A549 (cell line): Measurements from ENCODE around the gene ADGRG6. TPM values are rescaled to one million over a fixed set of nuclear protein-coding genes. Genes with fewer than 3 reads are reported as not detected.

ENCODE experiments used
- ATAC-seq, 2 experiments: fragments of 200-7000 bp in 1 of 2; fragments of >200 bp in 1 of 2; cut with Nextera tagmentation in 1 of 2; cut with Tn5 transposase in 1 of 2; 3 replicates each; pipeline versions ENCODE4 v1.8.0 to v1.9.1; 2018 to 2020; ENCODE audit warnings: mild to moderate bottlenecking in 1 of 2, moderate library complexity in 1 of 2
- CTCF ChIA-PET: fragments of 300-600 bp; sonication (Branson Sonifier 250); formaldehyde crosslinking; extraction: SDS; loops from one replicate; lab custom pipeline; 2021; ENCODE audit warnings: antibody characterized with exemption, inconsistent platforms; lab: Yijun Ruan, JAX
- POLR2A ChIA-PET: fragments of 350-600 bp; formaldehyde crosslinking; extraction: SDS; loops from one replicate; lab custom pipeline; 2021; ENCODE audit warnings: antibody characterized with exemption, inconsistent platforms; lab: Yijun Ruan, JAX
- DNase-seq, 2 experiments: peaks; one replicate each; pipeline versions ENCODE4 v3.0.0 to v3.0.0-alpha.2; 2011 to 2016; ENCODE audit warnings: low read depth in 1 of 2, low spot score in 1 of 2
- FAIRE-seq: peaks from 2 replicates; lab custom pipeline; 2011; peaks lifted over from hg19 to GRCh38; lab: Jason Lieb, UNC
- H3K27ac ChIP-seq, 2 experiments: fragments of >200 bp; sonication (Bioruptor Twin); formaldehyde crosslinking; 3 replicates each; pipeline ENCODE4 v1.5.1; 2016 to 2017
- H3K4me1 ChIP-seq: fragments of >200 bp; sonication (Bioruptor Twin); formaldehyde crosslinking; 3 replicates; pipeline ENCODE4 v1.6.1; 2016
- H3K4me2 ChIP-seq: fragments of >200 bp; sonication (Bioruptor Twin); formaldehyde crosslinking; 3 replicates; pipeline ENCODE4 v1.6.1; 2016
- H3K4me3 ChIP-seq: fragments of >200 bp; sonication (Bioruptor Twin); formaldehyde crosslinking; 3 replicates; pipeline ENCODE4 v1.5.1; 2016
- H3K9me3 ChIP-seq: fragments of >200 bp; sonication (Bioruptor Twin); formaldehyde crosslinking; 3 replicates; pipeline ENCODE4 v1.6.1; 2016
- ATOH8 ChIP-seq: fragments of 250-450 bp; sonication (Bioruptor Pico); IDR thresholded peaks from 2 replicates; pipeline ENCODE4 v1.5.0; 2020; ENCODE audit warnings: low read depth, mild to moderate bottlenecking, moderate library complexity
- BCL3 ChIP-seq: fragments of >200 bp; sonication (Bioruptor Twin); formaldehyde crosslinking; IDR thresholded peaks from 3 replicates; pipeline ENCODE4 v1.6.1; 2016
- BHLHE40 ChIP-seq: IDR thresholded peaks from 2 replicates; pipeline ENCODE4 v1.6.1; 2012; ENCODE audit warnings: low read depth, low read length, inconsistent platforms
- CBX8 ChIP-seq: fragments of 200-600 bp; sonication (generic); IDR thresholded peaks from 2 replicates; pipeline ENCODE4 v1.6.1; 2016
- CEBPB ChIP-seq, 2 experiments: fragments of >200 bp in 1 of 2; sonication (Bioruptor Twin) in 1 of 2; formaldehyde crosslinking in 1 of 2; IDR thresholded peaks; 2 replicates each; pipeline ENCODE4 v1.6.1; 2012 to 2016
- CHD2 ChIP-seq: fragments of 150-350 bp; IDR thresholded peaks from 2 replicates; pipeline ENCODE4 v1.6.1; 2014; ENCODE audit warnings: low read length; ENCODE audit not compliant: partially characterized antibody
- EHF ChIP-seq: fragments of 250-450 bp; sonication (Bioruptor Pico); IDR thresholded peaks from 2 replicates; pipeline ENCODE4 v1.5.0; 2020; ENCODE audit warnings: mild to moderate bottlenecking
- EHMT2 ChIP-seq: fragments of 200-600 bp; sonication (generic); IDR thresholded peaks from 2 replicates; pipeline ENCODE4 v1.6.1; 2016; ENCODE audit warnings: antibody characterized with exemption, low read depth, mild to moderate bottlenecking, moderate library complexity
- FOSL2 ChIP-seq, 2 experiments: fragments of 450-650 bp in 1 of 2; fragments of >200 bp in 1 of 2; sonication (Bioruptor Twin) in 1 of 2; formaldehyde crosslinking; IDR thresholded peaks; 2 replicates each; pipeline versions ENCODE4 v1.5.0 to v1.6.1; 2016 to 2020; ENCODE audit warnings: mild to moderate bottlenecking in 1 of 2, moderate library complexity in 1 of 2
- FOXS1 ChIP-seq: fragments of 250-450 bp; sonication (Bioruptor Pico); IDR thresholded peaks from 2 replicates; pipeline ENCODE4 v1.5.0; 2020; ENCODE audit warnings: mild to moderate bottlenecking, moderate library complexity
- HES2 ChIP-seq: fragments of >200 bp; sonication (Bioruptor Twin); formaldehyde crosslinking; IDR thresholded peaks from 2 replicates; pipeline ENCODE4 v1.6.1; 2016
- HOXA7 ChIP-seq: fragments of 250-450 bp; sonication (Bioruptor Pico); IDR thresholded peaks from 2 replicates; pipeline ENCODE4 v1.5.0; 2020; ENCODE audit warnings: mild to moderate bottlenecking, moderate library complexity
- HOXB5 ChIP-seq: fragments of 250-450 bp; sonication (Bioruptor Pico); IDR thresholded peaks from 2 replicates; pipeline ENCODE4 v1.5.0; 2020; ENCODE audit warnings: mild to moderate bottlenecking, moderate library complexity
- JUNB ChIP-seq: fragments of >200 bp; sonication (Bioruptor Twin); formaldehyde crosslinking; IDR thresholded peaks from 2 replicates; pipeline ENCODE4 v1.6.1; 2016
- KDM1A ChIP-seq: fragments of 200-600 bp; sonication (generic); IDR thresholded peaks from 2 replicates; pipeline ENCODE4 v1.6.1; 2016; ENCODE audit warnings: low read depth, mild to moderate bottlenecking
- KDM5A ChIP-seq: fragments of 200-600 bp; sonication (generic); IDR thresholded peaks from 2 replicates; pipeline ENCODE4 v1.6.1; 2016; ENCODE audit warnings: antibody characterized with exemption, mild to moderate bottlenecking
- MAX ChIP-seq: IDR thresholded peaks from 2 replicates; pipeline ENCODE4 v1.6.1; 2012
- MAZ ChIP-seq: fragments of 150-350 bp; IDR thresholded peaks from 2 replicates; pipeline ENCODE4 v1.6.1; 2014; ENCODE audit warnings: antibody characterized with exemption, low read depth, low read length, borderline replicate concordance
- NFE2L2 ChIP-seq: fragments of 150-350 bp; conservative IDR thresholded peaks from 2 replicates; pipeline ENCODE4 v1.6.1; 2014; ENCODE audit warnings: low read length
- NPAS2 ChIP-seq: fragments of 250-450 bp; sonication (Bioruptor Pico); IDR thresholded peaks from 2 replicates; pipeline ENCODE4 v1.8.0; 2022; ENCODE audit warnings: mild to moderate bottlenecking, moderate library complexity, borderline replicate concordance
- POLR2A ChIP-seq: IDR thresholded peaks from 2 replicates; pipeline ENCODE4 v1.6.1; 2012; ENCODE audit warnings: mild to moderate bottlenecking, low read length
- POLR2AphosphoS2 ChIP-seq: conservative IDR thresholded peaks from 2 replicates; pipeline ENCODE4 v1.6.1; 2012; ENCODE audit warnings: low read length, improper control_type of control experiment, inconsistent platforms
- ZC3H11A ChIP-seq: fragments of 450-650 bp; IDR thresholded peaks from 2 replicates; pipeline ENCODE4 v1.6.1; 2014; ENCODE audit warnings: antibody characterized with exemption, mild to moderate bottlenecking
- ZFP36 ChIP-seq: fragments of 450-650 bp; IDR thresholded peaks from 2 replicates; pipeline ENCODE4 v1.6.1; 2014; ENCODE audit warnings: borderline replicate concordance; ENCODE audit not compliant: partially characterized antibody
- ZSCAN20 ChIP-seq: fragments of 250-450 bp; sonication (Bioruptor Pico); IDR thresholded peaks from 2 replicates; pipeline ENCODE4 v1.8.0; 2022; ENCODE audit warnings: mild to moderate bottlenecking, moderate library complexity
- WGBS: methylation state at CpG from one replicate; pipeline ENCODE4 v1.1.6; 2017; ENCODE audit errors: missing lambda C conversion rate; 5-methylcytosine and 5-hydroxymethylcytosine counted together
- polyA plus RNA-seq, 4 experiments: library from polyadenylated mRNA; depleted of rRNA in 3 of 4; stranded (reverse); fragments of >200 nt; fragmentation: RNase III in 1 of 4; extraction: RNeasy Plus Mini Kit Qiagen cat#74134 plus additional on column Dnase treatment in 1 of 4; gene quantifications; 2 replicates in 3 of 4; 3 replicates in 1 of 4; pipeline ENCODE4 v1.2.3, GENCODE V29; 2011 to 2017
- TF ChIP-seq, protein P1 (sequence below): fragments of 250-450 bp; sonication (Bioruptor Pico); IDR thresholded peaks from 2 replicates; pipeline ENCODE4 v1.5.0; 2021; ENCODE audit warnings: mild to moderate bottlenecking, moderate library complexity, borderline replicate concordance
- TF ChIP-seq, protein P2 (sequence below): fragments of 450-650 bp; IDR thresholded peaks from 2 replicates; pipeline ENCODE4 v1.6.1; 2014; ENCODE audit warnings: antibody characterized with exemption

ADGRG6 gene
- polyA plus RNA-seq, 2 of the 4 experiments (the other 2 are of a cell fraction), result 55.4 to 181 TPM

DNA sequence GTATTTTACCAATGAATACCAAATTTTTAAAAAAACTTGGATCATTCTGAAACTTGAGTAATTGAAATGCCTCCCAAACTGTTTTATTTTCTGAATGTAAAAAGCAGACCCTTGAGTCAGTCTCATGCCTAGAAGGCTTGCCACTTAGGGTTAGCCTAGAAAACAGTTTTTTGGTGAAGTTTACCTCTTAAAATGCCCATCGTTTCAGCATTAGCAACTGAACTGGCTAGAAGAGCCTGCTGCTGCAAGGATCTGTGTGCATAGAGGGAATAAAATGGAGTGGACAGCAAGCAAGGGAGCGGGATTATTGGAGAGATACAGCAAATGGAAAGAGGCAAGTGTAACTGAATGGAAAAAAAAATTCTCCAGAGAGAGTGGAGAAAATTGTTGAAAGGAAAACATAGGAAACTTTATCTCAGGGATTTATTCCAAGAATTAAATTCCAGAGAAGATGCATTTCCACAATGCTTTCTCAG lies 40.1 kb downstream of the ADGRG6 start:
- Histone ChIP-seq H3K27ac (no peak overlapping the region), H3K4me2 (no peak overlapping the region), H3K4me1 (peaks cover 56% of the 10 kb centered on the region), H3K4me3 (no peak overlapping the region), H3K9me3 (no peaks in the 10 kb centered on the region)
- FAIRE-seq (no peak), ATAC-seq (no peak), DNase-seq (no peak)
- 90% methylated on average over 2 of the region's 2 CpGs for WGBS
- POLR2A ChIA-PET, result no interaction called here
- CTCF ChIA-PET, result no interaction called here
- no peak for TF ChIP-seq NPAS2
- no peak for TF ChIP-seq CEBPB (IDR thresholded peaks at IDR 0.05)
- no peak for TF ChIP-seq POLR2AphosphoS2
- no peak for TF ChIP-seq ATOH8 (CRISPR knock-in tag)
- no peak for TF ChIP-seq FOSL2 (IDR thresholded peaks at IDR 0.05)
- TF ChIP-seq FOSL2 (CRISPR knock-in tag; IDR thresholded peaks at IDR 0.05), result no peak
- no peak for TF ChIP-seq ZC3H11A
- TF ChIP-seq NFE2L2, result no peak
- TF ChIP-seq POLR2A, result no peak
- no peak for TF ChIP-seq KDM5A
- no peak for TF ChIP-seq MAZ
- no peak for TF ChIP-seq BHLHE40
- no peak for TF ChIP-seq ZSCAN20 (CRISPR knock-in tag)

- POLR2A ChIA-PET, result no interaction called here
- TF ChIP-seq ZFP36 (no peak), BCL3 (no peak), HES2 (no peak), KDM5A (no peak), MAX (no peak), CHD2 (no peak), HOXA7 (CRISPR knock-in tag) (no peak), HOXB5 (CRISPR knock-in tag) (no peak), EHF (no peak)
- TF ChIP-seq, protein P1, sequence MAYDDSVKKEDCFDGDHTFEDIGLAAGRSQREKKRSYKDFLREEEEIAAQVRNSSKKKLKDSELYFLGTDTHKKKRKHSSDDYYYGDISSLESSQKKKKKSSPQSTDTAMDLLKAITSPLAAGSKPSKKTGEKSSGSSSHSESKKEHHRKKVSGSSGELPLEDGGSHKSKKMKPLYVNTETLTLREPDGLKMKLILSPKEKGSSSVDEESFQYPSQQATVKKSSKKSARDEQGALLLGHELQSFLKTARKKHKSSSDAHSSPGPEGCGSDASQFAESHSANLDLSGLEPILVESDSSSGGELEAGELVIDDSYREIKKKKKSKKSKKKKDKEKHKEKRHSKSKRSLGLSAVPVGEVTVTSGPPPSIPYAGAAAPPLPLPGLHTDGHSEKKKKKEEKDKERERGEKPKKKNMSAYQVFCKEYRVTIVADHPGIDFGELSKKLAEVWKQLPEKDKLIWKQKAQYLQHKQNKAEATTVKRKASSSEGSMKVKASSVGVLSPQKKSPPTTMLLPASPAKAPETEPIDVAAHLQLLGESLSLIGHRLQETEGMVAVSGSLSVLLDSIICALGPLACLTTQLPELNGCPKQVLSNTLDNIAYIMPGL (CRISPR knock-in tag), result no peak
- TF ChIP-seq, all 56 proteins: peak for 0
- FAIRE-seq (no peak), DNase-seq (no peak), ATAC-seq (no peak)
- no peaks in the 10 kb centered on the region for H3K9me3 ChIP-seq
- no peak overlapping the region for H3K4me3 ChIP-seq
- H3K4me1 ChIP-seq, result peaks cover 54% of the 10 kb centered on the region
- H3K27ac ChIP-seq, result no peak overlapping the region
- CTCF ChIA-PET, result no interaction called here
- peak overlapping the region; percentile 31; the same call in 2 of the 3 replicates for H3K4me2 ChIP-seq
These were observed 41.2 kb downstream of the ADGRG6 start for GRCh38 chr6:142342986-142343385.

DNA sequence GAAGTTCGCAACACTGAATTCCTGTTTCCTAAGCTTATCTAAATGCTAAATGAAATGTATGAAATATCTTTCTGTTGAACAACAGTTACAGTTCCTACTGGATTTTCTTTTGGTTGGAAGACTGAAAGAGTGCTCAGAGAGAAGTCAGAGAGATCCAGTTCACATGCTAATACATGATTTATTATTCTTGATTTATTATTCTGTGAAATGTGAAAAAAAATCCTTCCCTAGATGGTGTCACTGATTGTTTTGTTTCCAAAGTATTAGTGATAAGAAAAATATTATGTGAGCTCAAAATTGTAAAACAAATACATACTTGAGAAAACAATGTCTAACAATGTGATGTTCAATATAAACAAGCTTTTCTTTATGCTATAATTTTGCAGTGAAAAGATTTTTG lies 42.1 kb downstream of the ADGRG6 start:
- Histone ChIP-seq H3K4me1 (peaks cover 56% of the 10 kb centered on the region), H3K9me3 (no peaks in the 10 kb centered on the region), H3K4me3 (no peak overlapping the region)
- DNase-seq (no peak), FAIRE-seq (no peak)
- WGBS, result 89% methylated on average over 1 of the region's 1 CpG
- CTCF ChIA-PET, result no interaction called here
- TF ChIP-seq FOXS1 (CRISPR knock-in tag), result no peak
- TF ChIP-seq POLR2AphosphoS2, result no peak
- TF ChIP-seq MAX, result no peak
- no peak for TF ChIP-seq FOSL2 (IDR thresholded peaks at IDR 0.05)
- no peak for TF ChIP-seq FOSL2 (CRISPR knock-in tag; IDR thresholded peaks at IDR 0.05)
- TF ChIP-seq POLR2A, result no peak
- no peak for TF ChIP-seq EHMT2
- no peak for TF ChIP-seq KDM1A
- no peak for TF ChIP-seq CBX8
- TF ChIP-seq, protein P2, sequence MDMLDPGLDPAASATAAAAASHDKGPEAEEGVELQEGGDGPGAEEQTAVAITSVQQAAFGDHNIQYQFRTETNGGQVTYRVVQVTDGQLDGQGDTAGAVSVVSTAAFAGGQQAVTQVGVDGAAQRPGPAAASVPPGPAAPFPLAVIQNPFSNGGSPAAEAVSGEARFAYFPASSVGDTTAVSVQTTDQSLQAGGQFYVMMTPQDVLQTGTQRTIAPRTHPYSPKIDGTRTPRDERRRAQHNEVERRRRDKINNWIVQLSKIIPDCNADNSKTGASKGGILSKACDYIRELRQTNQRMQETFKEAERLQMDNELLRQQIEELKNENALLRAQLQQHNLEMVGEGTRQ, result no peak
- TF ChIP-seq KDM5A, result no peak
- TF ChIP-seq MAZ, result no peak
- no peak for TF ChIP-seq JUNB
- TF ChIP-seq, all 56 proteins: peak for 0
- peak overlapping the region; percentile 14; the same call in 2 of the 3 replicates for H3K4me2 ChIP-seq
- H3K27ac ChIP-seq, result no peak overlapping the region; a peak in 1 of 6 replicates
- POLR2A ChIA-PET, result no interaction called here
- no peak for ATAC-seq
